Activated CD8-positive, alpha-beta memory T cell treated with anti-CD3 and anti-CD28 coated beads, Interleukin-2, amount 50 U/mL, for 4 hours (primary cell): ENCODE results near the gene AP1S1.
"Not testable (repeated sequence)": the region's sequence is repeated elsewhere in the genome, so short reads cannot be mapped to it uniquely, and the experiment has no call there.

ENCODE experiments used
- DNase-seq: peaks from one replicate; pipeline ENCODE4 v3.0.0-alpha.2; 2020

AP1S1 gene

GRCh38 chr7:101153969-101154692, at the start of gene AP1S1:
Gene AP1S1 (plus strand): TSS chr7:101154476. CDS start chr7:101154515, 39 bp downstream.
- DNase-seq, result peak; percentile 88

- no peak for DNase-seq
Measured at GRCh38 chr7:101104799-101105198, 49.5 kb upstream of the AP1S1 start.

GRCh38 chr7:101105248-101105647, 49.0 kb upstream of the AP1S1 start:
- not testable (repeated sequence) for DNase-seq

GRCh38 chr7:101106386-101106785, 47.9 kb upstream of the AP1S1 start:
- no peak for DNase-seq

- no peak for DNase-seq
Measured at GRCh38 chr7:101108330-101108857, 45.9 kb upstream of the AP1S1 start.

- no peak for DNase-seq
Measured at GRCh38 chr7:101108961-101109360, 45.3 kb upstream of the AP1S1 start.

- DNase-seq, result no peak
Measured at GRCh38 chr7:101109368-101109767, 44.9 kb upstream of the AP1S1 start.

- DNase-seq, result no peak
Measured at GRCh38 chr7:101111261-101111660, 43.0 kb upstream of the AP1S1 start.

GRCh38 chr7:101112233-101112632, 42.0 kb upstream of the AP1S1 start:
- DNase-seq, result no peak

GRCh38 chr7:101113140-101113539, 41.1 kb upstream of the AP1S1 start:
- not testable (repeated sequence) for DNase-seq

- no peak for DNase-seq
Measured at GRCh38 chr7:101113836-101114235, 40.4 kb upstream of the AP1S1 start.

GRCh38 chr7:101114492-101114891, 39.8 kb upstream of the AP1S1 start:
- no peak for DNase-seq

- DNase-seq, result no peak
Measured at GRCh38 chr7:101115215-101115614, 39.1 kb upstream of the AP1S1 start.

GRCh38 chr7:101116898-101117297, 37.4 kb upstream of the AP1S1 start:
- DNase-seq, result no peak

- no peak for DNase-seq
Measured at GRCh38 chr7:101118856-101119255, 35.4 kb upstream of the AP1S1 start.

- DNase-seq, result no peak
Measured at GRCh38 chr7:101119876-101120275, 34.4 kb upstream of the AP1S1 start.

GRCh38 chr7:101120315-101120714, 34.0 kb upstream of the AP1S1 start:
- no peak for DNase-seq

GRCh38 chr7:101121631-101121990, 32.7 kb upstream of the AP1S1 start:
- not testable (repeated sequence) for DNase-seq

- DNase-seq, result no peak
Measured at GRCh38 chr7:101121991-101122932, 32.0 kb upstream of the AP1S1 start.

- DNase-seq, result no peak
Measured at GRCh38 chr7:101122933-101123702, 31.2 kb upstream of the AP1S1 start.

GRCh38 chr7:101123703-101124068, 30.6 kb upstream of the AP1S1 start:
- no peak for DNase-seq

- no peak for DNase-seq
Measured at GRCh38 chr7:101124376-101125056, 29.8 kb upstream of the AP1S1 start.
